SK-N-SH (cell line): ENCODE measurements around the gene PPP5C. TPM values are rescaled to one million over a fixed set of nuclear protein-coding genes. Genes with fewer than 3 reads are reported as not detected.

ENCODE experiments used
- CTCF ChIA-PET: fragments of 300-600, 350-600 bp; formaldehyde crosslinking; extraction: SDS; loops from one replicate; lab custom pipeline; 2021; lab: Yijun Ruan, JAX
- POLR2A ChIA-PET: fragments of 350-600 bp; sonication (Branson Sonifier 250); formaldehyde crosslinking; extraction: SDS; loops from one replicate; lab custom pipeline; 2020; ENCODE audit warnings: antibody characterized with exemption, inconsistent platforms; lab: Yijun Ruan, JAX
- DNase-seq: peaks from one replicate; pipeline ENCODE4 v3.0.0; 2012
- H2AFZ ChIP-seq: fragments of 200-600 bp; sonication (generic); 2 replicates; pipeline ENCODE4 v1.8.1; 2016; ENCODE audit warnings: antibody characterized with exemption, mild to moderate bottlenecking, low read depth
- H3F3A ChIP-seq: fragments of 200-600 bp; sonication (generic); replicated peaks from 2 replicates; pipeline ENCODE3; 2016; ENCODE audit warnings: antibody characterized with exemption, mild to moderate bottlenecking; ENCODE audit not compliant: insufficient read depth
- H3K27ac ChIP-seq, 2 experiments: fragments of 200-500 bp in 1 of 2; fragments of 200-600 bp in 1 of 2; sonication (Bioruptor generic) in 1 of 2; sonication (generic), shearing (Covaris generic) in 1 of 2; 2 replicates each; pipeline versions ENCODE4 v1.5.1 to v1.6.1; 2014 to 2016; ENCODE audit warnings: low read depth in 2 of 2, inconsistent platforms in 1 of 2, low read length in 1 of 2, mild to moderate bottlenecking in 1 of 2, mixed read lengths in 1 of 2
- H3K27me3 ChIP-seq: fragments of 200-600 bp; sonication (generic), shearing (Covaris generic); 2 replicates; pipeline ENCODE4 v1.6.1; 2016; ENCODE audit warnings: mixed run types; ENCODE audit not compliant: insufficient read depth
- H3K36me3 ChIP-seq, 2 experiments: fragments of 200-500 bp in 1 of 2; fragments of 200-600 bp in 1 of 2; sonication (Bioruptor generic) in 1 of 2; sonication (generic) in 1 of 2; replicated peaks in 1 of 2; 2 replicates each; pipeline versions ENCODE3 to v1.5.1; 2014 to 2016; ENCODE audit warnings: low read length in 1 of 2, mild to moderate bottlenecking in 1 of 2; ENCODE audit not compliant: insufficient read depth in 2 of 2, control insufficient read depth in 1 of 2
- H3K4me1 ChIP-seq, 2 experiments: fragments of 200-500 bp in 1 of 2; fragments of 200-600 bp in 1 of 2; sonication (Bioruptor generic) in 1 of 2; sonication (generic), shearing (Covaris generic) in 1 of 2; 2 replicates each; pipeline versions ENCODE4 v1.5.1 to v1.6.1; 2014 to 2016; ENCODE audit warnings: low read depth in 1 of 2, low read length in 1 of 2, mixed run types in 1 of 2; ENCODE audit not compliant: insufficient read depth in 2 of 2, control insufficient read depth in 1 of 2
- H3K4me2 ChIP-seq: fragments of 200-600 bp; sonication (generic), shearing (Covaris generic); 2 replicates; pipeline ENCODE4 v1.6.1; 2017; ENCODE audit warnings: mixed run types
- H3K4me3 ChIP-seq, 2 experiments: fragments of 200-500 bp in 1 of 2; fragments of 200-600 bp in 1 of 2; sonication (Bioruptor generic) in 1 of 2; sonication (generic), shearing (Covaris generic) in 1 of 2; 2 replicates each; pipeline versions ENCODE4 v1.5.1 to v1.8.1; 2014 to 2016; ENCODE audit warnings: low read depth in 2 of 2, inconsistent platforms in 1 of 2, low read length in 1 of 2, mild to moderate bottlenecking in 1 of 2, mixed read lengths in 1 of 2, moderate library complexity in 1 of 2
- H3K79me2 ChIP-seq: fragments of 200-600 bp; sonication (generic); 2 replicates; pipeline ENCODE4 v1.8.1; 2017; ENCODE audit warnings: mild to moderate bottlenecking; ENCODE audit not compliant: insufficient read depth
- H3K9ac ChIP-seq: fragments of 200-600 bp; sonication (generic); 2 replicates; pipeline ENCODE4 v1.6.1; 2017; ENCODE audit warnings: mixed run types
- H3K9me2 ChIP-seq: fragments of 200-600 bp; sonication (generic); 2 replicates; pipeline ENCODE4 v1.6.1; 2017; ENCODE audit warnings: mixed run types
- H3K9me3 ChIP-seq: fragments of 200-600 bp; sonication (generic); 2 replicates; pipeline ENCODE4 v1.6.1; 2017; ENCODE audit warnings: mixed run types, mild to moderate bottlenecking, moderate library complexity
- H4K20me1 ChIP-seq: fragments of 200-600 bp; sonication (generic); 2 replicates; pipeline ENCODE4 v1.6.1; 2017; ENCODE audit warnings: mild to moderate bottlenecking, mixed run types; ENCODE audit not compliant: insufficient read depth
- CHD2 ChIP-seq: fragments of 150-350 bp; IDR thresholded peaks from 2 replicates; pipeline ENCODE4 v1.6.1; 2018; ENCODE audit warnings: low read length; ENCODE audit not compliant: partially characterized antibody
- CTCF ChIP-seq: fragments of 200-600 bp; sonication (generic); IDR thresholded peaks from 2 replicates; pipeline ENCODE4 v1.6.1; 2017; ENCODE audit warnings: antibody characterized with exemption, mild to moderate bottlenecking, moderate library complexity
- ELF1 ChIP-seq: IDR thresholded peaks from 2 replicates; pipeline ENCODE4 v1.4.0; 2012
- EP300 ChIP-seq, 2 experiments: IDR thresholded peaks; 2 replicates each; pipeline versions ENCODE4 v1.4.0 to v1.6.1; 2012; ENCODE audit warnings: borderline replicate concordance in 1 of 2, low read depth in 1 of 2, low read length in 1 of 2
- FOXJ3 ChIP-seq: sonication (generic); formaldehyde crosslinking; IDR thresholded peaks from 2 replicates; pipeline ENCODE4 v1.5.1; 2020; ENCODE audit warnings: mild to moderate bottlenecking, missing genetic modification reagents
- FOXM1 ChIP-seq: IDR thresholded peaks from 2 replicates; pipeline ENCODE4 v1.4.0; 2012; ENCODE audit warnings: low read depth, mild to moderate bottlenecking
- GABPA ChIP-seq: IDR thresholded peaks from 2 replicates; pipeline ENCODE4 v1.4.0; 2012; ENCODE audit warnings: low read depth, mild to moderate bottlenecking
- GATA2 ChIP-seq: sonication (generic); formaldehyde crosslinking; IDR thresholded peaks from 2 replicates; pipeline ENCODE4 v1.5.0; 2020; ENCODE audit warnings: mild to moderate bottlenecking, missing genetic modification reagents
- IRF3 ChIP-seq: fragments of 150-350 bp; IDR thresholded peaks from 2 replicates; pipeline ENCODE4 v1.6.1; 2016; ENCODE audit warnings: mild to moderate bottlenecking, low read depth, low read length
- JUND ChIP-seq: IDR thresholded peaks from 2 replicates; pipeline ENCODE4 v1.4.0; 2012
- MAX ChIP-seq: IDR thresholded peaks from 2 replicates; pipeline ENCODE4 v1.4.0; 2012; ENCODE audit warnings: low read depth
- MEF2A ChIP-seq: IDR thresholded peaks from 2 replicates; pipeline ENCODE4 v1.4.0; 2012; ENCODE audit warnings: low read depth, borderline replicate concordance
- MXI1 ChIP-seq: IDR thresholded peaks from 2 replicates; pipeline ENCODE4 v1.6.1; 2012; ENCODE audit warnings: mild to moderate bottlenecking, low read depth, low read length, improper control_type of control experiment
- PBX3 ChIP-seq: IDR thresholded peaks from 2 replicates; pipeline ENCODE4; 2012
- POLR2AphosphoS5 ChIP-seq: IDR thresholded peaks from 2 replicates; pipeline ENCODE4 v1.6.1; 2012; ENCODE audit warnings: low read depth, low read length
- RAD21 ChIP-seq: IDR thresholded peaks from 2 replicates; pipeline ENCODE4 v1.6.1; 2012; ENCODE audit warnings: mild to moderate bottlenecking, low read length
- RFX5 ChIP-seq: IDR thresholded peaks from 2 replicates; pipeline ENCODE4 v1.6.1; 2012; ENCODE audit warnings: mild to moderate bottlenecking, improper control_type of control experiment, low read length
- RXRA ChIP-seq: IDR thresholded peaks from 2 replicates; pipeline ENCODE4 v1.4.0; 2012; ENCODE audit warnings: low read depth, mild to moderate bottlenecking, borderline replicate concordance
- SMC3 ChIP-seq: IDR thresholded peaks from 2 replicates; pipeline ENCODE4 v1.6.1; 2012; ENCODE audit warnings: low read depth, low read length, improper control_type of control experiment
- TAF1 ChIP-seq: IDR thresholded peaks from 2 replicates; pipeline ENCODE4 v1.6.1; 2012; ENCODE audit warnings: low read depth, mild to moderate bottlenecking, low read length, moderate library complexity, borderline replicate concordance
- TCF12 ChIP-seq: IDR thresholded peaks from 2 replicates; pipeline ENCODE4 v1.4.0; 2012
- USF1 ChIP-seq: IDR thresholded peaks from 2 replicates; pipeline ENCODE4 v1.4.0; 2012; ENCODE audit warnings: low read depth, borderline replicate concordance
- WGBS: methylation state at CpG from one replicate; pipeline ENCODE4 v1.1.6; 2017; ENCODE audit warnings: low lambda C conversion rate; 5-methylcytosine and 5-hydroxymethylcytosine counted together
- polyA plus RNA-seq, 3 experiments: library from polyadenylated mRNA; depleted of rRNA; stranded (reverse); fragments of >200 nt; gene quantifications; 2 replicates each; pipeline ENCODE4 v1.2.3, GENCODE V29; 2012

The PPP5C gene
- polyA plus RNA-seq, 1 of the 3 experiments (the other 2 are of a cell fraction), result 162 TPM

GRCh38 chr19:46298479-46299003 lies 48.3 kb upstream of the PPP5C start:
- CTCF ChIA-PET, result interaction anchor here (0.7 to 7.7 kb wide), 8 partner anchors 16 to 266 kb away, joined by 3 to 70 read pairs (median 4); partner anchors contain the start of gene PPP5C
- H3K36me3 ChIP-seq, result no peaks in the 10 kb centered on the region
- peak overlapping the region; percentile 62 for H3K4me2 ChIP-seq
- peaks cover 15 to 34% of the 10 kb centered on the region in 2 experiments for H3K4me1 ChIP-seq
- peaks cover 5% of the 10 kb centered on the region for H3F3A ChIP-seq
- peak overlapping the region; percentile 11 to 29; a peak in 2 of 4 replicates for H3K27ac ChIP-seq
- no peaks in the 10 kb centered on the region for H3K27me3 ChIP-seq
- WGBS, result 33% methylated on average over 7 of the region's 7 CpGs
- H3K9ac ChIP-seq, result no peak overlapping the region
- no peak for DNase-seq
- H4K20me1 ChIP-seq, result no peaks in the 10 kb centered on the region
- no peaks in the 10 kb centered on the region for H3K79me2 ChIP-seq
- no peak overlapping the region; the same call in 1 of the 2 replicates for H2AFZ ChIP-seq
- TF ChIP-seq GABPA (no peak), FOXM1 (no peak), SMC3 (no peak), MAX (no peak), GATA2 (no peak), JUND (no peak), MEF2A (no peak), ELF1 (no peak), USF1 (no peak), RXRA (no peak), TAF1 (no peak), EP300 (IDR thresholded peaks at IDR 0.05; ENCODE audit: borderline replicate concordance in 1 of 2, low read depth in 1 of 2, low read length in 1 of 2) (no peak), RAD21 (no peak)
- TF ChIP-seq, all 33 proteins: peak for 0
- POLR2A ChIA-PET, result interaction anchor here (0.5 kb wide), 1 partner anchor 1189 kb away, joined by 3 read pairs; no protein-coding TSS in a partner anchor
- H3K9me2 ChIP-seq, result no peaks in the 10 kb centered on the region
- H3K9me3 ChIP-seq, result no peaks in the 10 kb centered on the region
- H3K4me3 ChIP-seq, result no peak overlapping the region

- peaks cover 15 to 34% of the 10 kb centered on the region in 2 experiments for H3K4me1 ChIP-seq
- H3K36me3 ChIP-seq, result no peaks in the 10 kb centered on the region
- H2AFZ ChIP-seq, result no peak overlapping the region; the same call in 1 of the 2 replicates
- peak overlapping the region in 1 of 2 experiments; percentile 29; a peak in 1 of 4 replicates for H3K27ac ChIP-seq
- H3K4me3 ChIP-seq, result no peak overlapping the region
- H3F3A ChIP-seq, result peaks cover 5% of the 10 kb centered on the region
- H3K9me2 ChIP-seq, result no peaks in the 10 kb centered on the region
- H4K20me1 ChIP-seq, result no peaks in the 10 kb centered on the region
- no peaks in the 10 kb centered on the region for H3K9me3 ChIP-seq
- H3K79me2 ChIP-seq, result no peaks in the 10 kb centered on the region
- H3K9ac ChIP-seq, result no peak overlapping the region
- peak overlapping the region; percentile 62 for H3K4me2 ChIP-seq
- peak; percentile 99 for DNase-seq
- ChIA-PET POLR2A (no interaction called here), CTCF (interaction anchor here (0.7 to 7.7 kb wide), 8 partner anchors 9 to 270 kb away, joined by 3 to 70 read pairs (median 4); partner anchors contain the start of gene PPP5C)
- H3K27me3 ChIP-seq, result no peaks in the 10 kb centered on the region
- WGBS, result 28% methylated on average over 10 of the region's 11 CpGs
- TF ChIP-seq RFX5 (no peak), CTCF (no peak), TCF12 (peak; percentile 75), FOXM1 (no peak), CHD2 (peak; percentile 94), PBX3 (no peak; the same call in 1 of the 2 replicates), ELF1 (peak; percentile 13; the same call in 1 of the 2 replicates), EP300 (IDR thresholded peaks at IDR 0.05; ENCODE audit: borderline replicate concordance in 1 of 2, low read depth in 1 of 2, low read length in 1 of 2) (peak; percentile 50 to 52; a peak in 2 of 4 replicates), RAD21 (no peak), IRF3 (no peak), JUND (no peak; the same call in 1 of the 2 replicates), FOXJ3 (CRISPR knock-in tag) (no peak), POLR2AphosphoS5 (0 out of 2 replicates have a peak, but pooled peaks have one; percentile 40), RXRA (no peak), GABPA (no peak), MXI1 (peak; percentile 44; the same call in 1 of the 2 replicates)
Measured at GRCh38 chr19:46299004-46299509, 47.8 kb upstream of the PPP5C start.
